IgD-negative memory B cell (primary cell): ENCODE measurements around the gene ERC2. TPM values are rescaled to one million over a fixed set of nuclear protein-coding genes. Genes with fewer than 3 reads are reported as not detected.

Source experiments
- H3K27ac Mint-ChIP-seq, 3 donors: one replicate each; pipeline ENCODE4 v1.8.0; 2020 to 2022; ENCODE audit warnings: mild to moderate bottlenecking in 3 of 3, mixed read lengths in 3 of 3, moderate library complexity in 1 of 3
- H3K27me3 Mint-ChIP-seq: one replicate; pipeline ENCODE4 v1.8.0; 2021; ENCODE audit warnings: mixed read lengths
- H3K36me3 Mint-ChIP-seq: one replicate; pipeline ENCODE4 v1.8.0; 2020; ENCODE audit warnings: mild to moderate bottlenecking, mixed read lengths
- H3K4me1 Mint-ChIP-seq, 3 donors: one replicate each; pipeline ENCODE4 v1.8.0; 2020 to 2022; ENCODE audit warnings: mixed read lengths in 3 of 3, mild to moderate bottlenecking in 1 of 3
- H3K4me3 Mint-ChIP-seq, 4 donors: one replicate each; pipeline ENCODE4 v1.8.0; 2020 to 2022; ENCODE audit warnings: mild to moderate bottlenecking in 4 of 4, mixed read lengths in 4 of 4, moderate library complexity in 3 of 4
- H3K9me3 Mint-ChIP-seq, 3 donors: one replicate each; pipeline ENCODE4 v1.8.0; 2020 to 2021; ENCODE audit warnings: mixed read lengths in 3 of 3, mild to moderate bottlenecking in 1 of 3
- polyA plus RNA-seq: library from polyadenylated mRNA; unstranded; fragments of 300-500 nt; fragmentation: Illumina TruSeq; gene quantifications from one replicate; pipeline ENCODE4 v1.2.3, GENCODE V29; 2021

The ERC2 gene
- polyA plus RNA-seq, 1 donor from 2014 or later, result not detected

DNA sequence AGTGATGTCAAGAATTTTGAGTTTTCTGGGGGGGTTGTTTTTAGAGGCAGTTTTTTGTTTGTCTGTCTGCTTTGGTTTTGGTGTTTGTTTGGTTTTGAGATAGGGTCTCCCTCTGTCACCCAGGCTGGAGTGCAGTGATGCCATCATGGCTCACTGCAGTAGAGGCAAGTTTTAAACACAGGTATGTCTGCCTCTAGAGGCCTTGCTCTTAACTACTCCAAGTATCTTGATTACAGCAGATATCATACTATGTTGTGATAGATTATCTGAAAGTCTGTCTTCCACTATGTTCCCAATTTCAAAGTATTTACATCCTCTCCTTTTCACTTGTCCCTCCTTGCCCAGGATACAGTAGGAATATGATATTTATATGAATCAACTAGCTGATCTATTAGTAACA, 57.7 kb downstream of the ERC2 start:
- H3K36me3 Mint-ChIP-seq, result no peaks in the 10 kb centered on the region
- H3K4me3 Mint-ChIP-seq, result no peak overlapping the region
- H3K9me3 Mint-ChIP-seq, result peaks cover 0 to 4% (median 0%) of the 10 kb centered on the region in 3 donors
- H3K27me3 Mint-ChIP-seq, result peaks cover 2% of the 10 kb centered on the region
- H3K4me1 Mint-ChIP-seq, result no peaks in the 10 kb centered on the region
- no peak overlapping the region for H3K27ac Mint-ChIP-seq

DNA sequence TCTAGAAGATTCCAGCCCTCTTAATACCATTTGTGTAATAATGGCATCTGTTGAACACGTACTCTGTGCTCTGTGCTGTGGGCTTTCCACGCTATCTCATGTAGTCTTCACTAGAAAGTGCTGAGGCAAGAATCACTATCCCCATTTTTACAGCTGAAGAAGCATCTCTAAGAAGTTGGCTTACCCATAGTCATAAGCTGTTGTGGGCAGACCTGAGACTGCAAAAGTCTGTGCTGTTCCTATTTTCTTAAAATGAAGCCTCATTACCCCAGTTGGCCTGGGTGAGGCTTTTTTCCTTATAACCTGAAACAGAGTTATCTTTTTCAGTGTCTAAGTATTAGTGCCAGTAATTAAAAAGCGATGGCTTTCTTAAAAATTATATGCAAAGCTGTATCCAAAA, 58.5 kb downstream of the ERC2 start:
- Mint-ChIP-seq H3K4me1 (no peaks in the 10 kb centered on the region), H3K9me3 (peaks cover 0 to 4% (median 0%) of the 10 kb centered on the region in 3 donors), H3K36me3 (no peaks in the 10 kb centered on the region), H3K4me3 (no peak overlapping the region), H3K27ac (no peak overlapping the region), H3K27me3 (peaks cover 3% of the 10 kb centered on the region)

DNA sequence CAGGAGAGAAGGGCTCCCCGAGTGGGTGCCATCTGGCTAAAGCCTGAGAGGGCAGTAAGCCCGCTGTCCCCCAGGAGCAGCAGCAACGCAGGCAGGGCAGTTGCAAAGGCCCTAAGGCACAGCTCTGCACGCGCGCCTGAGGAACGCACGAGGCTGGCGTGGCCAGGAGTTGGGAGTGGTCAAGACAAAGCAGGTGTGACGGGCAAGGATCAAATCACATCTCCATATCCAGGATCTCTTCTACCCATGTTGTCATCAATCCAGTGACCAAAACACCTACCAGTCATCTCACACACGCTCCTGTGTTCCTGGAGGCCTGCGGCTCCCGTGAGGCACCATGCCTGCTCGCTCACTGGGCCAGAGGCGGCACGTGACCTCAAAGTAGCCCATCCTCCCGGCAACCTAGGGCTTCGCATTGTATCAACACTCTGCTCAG, 59.5 kb downstream of the ERC2 start:
- Mint-ChIP-seq H3K27me3 (peaks cover 5% of the 10 kb centered on the region), H3K36me3 (no peaks in the 10 kb centered on the region), H3K27ac (no peak overlapping the region), H3K4me1 (no peaks in the 10 kb centered on the region), H3K9me3 (peaks cover 0 to 4% (median 0%) of the 10 kb centered on the region in 3 donors), H3K4me3 (no peak overlapping the region)

DNA sequence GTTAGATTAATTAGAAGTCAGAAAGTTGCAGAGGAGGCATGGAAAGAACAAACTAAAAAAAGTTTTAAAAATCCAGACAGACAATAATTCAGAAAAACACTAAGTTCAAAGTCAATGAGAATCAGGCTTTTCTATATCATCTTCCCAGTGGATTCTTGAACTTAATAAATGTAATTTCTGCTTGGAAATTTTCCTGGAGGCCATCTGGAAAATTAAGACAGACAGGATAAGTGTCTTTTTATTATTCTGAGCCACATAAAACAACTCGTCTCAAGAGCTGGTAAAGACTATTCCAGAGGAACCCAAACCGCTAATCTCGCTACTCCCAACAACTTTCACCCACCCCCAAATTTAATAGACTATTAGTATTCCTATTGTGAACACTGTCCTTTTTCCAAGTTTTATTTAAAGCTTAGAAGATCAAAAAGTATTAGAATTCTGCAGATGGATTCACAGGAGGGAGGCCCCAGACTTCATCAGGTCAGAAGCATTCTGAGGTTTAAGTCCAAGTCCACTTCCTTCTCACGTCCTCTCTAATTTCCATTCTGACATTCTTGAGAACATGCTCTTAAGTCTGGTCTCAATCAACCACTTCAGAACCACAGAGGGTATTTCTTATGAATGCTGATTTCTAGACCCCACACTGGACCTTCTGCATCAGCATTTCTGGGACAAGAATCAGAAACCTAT, 61.3 kb downstream of the ERC2 start:
- peaks cover 3% of the 10 kb centered on the region for H3K27me3 Mint-ChIP-seq
- H3K4me3 Mint-ChIP-seq, result no peak overlapping the region
- H3K4me1 Mint-ChIP-seq, result no peaks in the 10 kb centered on the region
- H3K27ac Mint-ChIP-seq, result no peak overlapping the region
- H3K9me3 Mint-ChIP-seq, result peaks cover 0 to 4% (median 0%) of the 10 kb centered on the region in 3 donors
- no peaks in the 10 kb centered on the region for H3K36me3 Mint-ChIP-seq

DNA sequence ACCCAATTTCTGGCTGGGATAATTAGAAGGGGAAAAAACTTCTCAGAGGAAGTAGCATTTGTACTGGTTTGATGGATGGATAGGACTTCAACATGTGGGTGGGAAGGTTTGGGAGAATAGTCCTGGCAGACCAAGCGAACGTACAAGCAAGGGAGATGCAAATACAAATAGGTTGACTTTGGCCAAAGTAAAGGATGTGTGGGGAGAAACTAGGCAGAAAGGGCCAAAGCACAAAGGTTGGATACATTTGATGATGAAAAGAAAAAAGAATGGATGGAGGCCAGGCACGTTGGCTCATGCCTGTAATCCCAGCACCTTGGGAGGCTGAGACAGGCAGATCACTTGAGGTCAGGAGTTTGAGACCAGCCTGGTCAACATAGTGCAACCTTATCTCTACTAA, 63.4 kb downstream of the ERC2 start:
- Mint-ChIP-seq H3K9me3 (peaks cover 0 to 7% (median 0%) of the 10 kb centered on the region in 3 donors), H3K27ac (no peak overlapping the region), H3K4me1 (no peaks in the 10 kb centered on the region), H3K36me3 (no peaks in the 10 kb centered on the region), H3K4me3 (peak overlapping the region in 1 of 4 donors; percentile 53), H3K27me3 (peaks cover 5% of the 10 kb centered on the region)

DNA sequence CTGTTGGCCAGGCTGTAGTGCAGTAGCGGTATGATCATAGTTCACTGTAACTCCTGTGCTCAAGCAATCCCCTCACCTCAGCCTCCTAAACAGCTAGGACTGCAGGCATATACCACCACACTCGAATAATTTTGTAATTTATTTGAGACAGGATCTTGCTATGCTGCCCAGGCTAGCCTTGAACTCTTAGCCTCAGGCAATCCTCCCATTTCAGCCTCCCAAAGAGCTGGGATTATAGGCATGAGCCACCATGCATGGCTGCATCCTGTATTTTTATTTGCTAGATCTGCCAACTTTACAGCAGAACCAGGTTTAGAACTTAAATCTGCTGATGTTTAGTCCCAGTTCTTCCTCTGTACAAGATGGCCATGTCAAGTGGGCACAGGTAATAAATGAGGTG, 69.6 kb downstream of the ERC2 start:
- no peaks in the 10 kb centered on the region for H3K4me1 Mint-ChIP-seq
- no peaks in the 10 kb centered on the region for H3K36me3 Mint-ChIP-seq
- peaks cover 0 to 4% (median 0%) of the 10 kb centered on the region in 3 donors for H3K9me3 Mint-ChIP-seq
- no peak overlapping the region for H3K27ac Mint-ChIP-seq
- no peak overlapping the region for H3K4me3 Mint-ChIP-seq
- H3K27me3 Mint-ChIP-seq, result peaks cover 7% of the 10 kb centered on the region

DNA sequence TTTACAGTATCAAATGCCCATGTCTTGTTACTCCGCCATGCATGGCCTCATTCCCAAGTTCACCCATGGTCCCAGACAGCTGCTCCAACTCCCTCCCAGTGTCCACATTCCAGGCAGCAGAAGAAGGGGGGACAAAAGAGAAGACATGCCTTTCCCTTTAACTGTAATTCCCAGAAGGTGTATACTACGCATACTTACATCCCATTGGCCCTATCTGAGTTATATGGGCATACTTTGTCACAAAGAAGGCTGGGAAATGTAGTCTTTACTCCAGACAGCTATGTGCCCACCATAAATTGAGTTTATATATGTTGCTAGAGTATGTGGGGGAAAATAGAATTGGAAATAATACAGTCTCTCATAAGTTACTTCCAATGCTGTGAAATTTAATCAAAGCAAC, 70.5 kb downstream of the ERC2 start:
- no peak overlapping the region for H3K4me3 Mint-ChIP-seq
- H3K4me1 Mint-ChIP-seq, result no peaks in the 10 kb centered on the region
- H3K27ac Mint-ChIP-seq, result no peak overlapping the region
- no peaks in the 10 kb centered on the region for H3K36me3 Mint-ChIP-seq
- H3K9me3 Mint-ChIP-seq, result peaks cover 0 to 4% (median 0%) of the 10 kb centered on the region in 3 donors
- peaks cover 8% of the 10 kb centered on the region for H3K27me3 Mint-ChIP-seq

DNA sequence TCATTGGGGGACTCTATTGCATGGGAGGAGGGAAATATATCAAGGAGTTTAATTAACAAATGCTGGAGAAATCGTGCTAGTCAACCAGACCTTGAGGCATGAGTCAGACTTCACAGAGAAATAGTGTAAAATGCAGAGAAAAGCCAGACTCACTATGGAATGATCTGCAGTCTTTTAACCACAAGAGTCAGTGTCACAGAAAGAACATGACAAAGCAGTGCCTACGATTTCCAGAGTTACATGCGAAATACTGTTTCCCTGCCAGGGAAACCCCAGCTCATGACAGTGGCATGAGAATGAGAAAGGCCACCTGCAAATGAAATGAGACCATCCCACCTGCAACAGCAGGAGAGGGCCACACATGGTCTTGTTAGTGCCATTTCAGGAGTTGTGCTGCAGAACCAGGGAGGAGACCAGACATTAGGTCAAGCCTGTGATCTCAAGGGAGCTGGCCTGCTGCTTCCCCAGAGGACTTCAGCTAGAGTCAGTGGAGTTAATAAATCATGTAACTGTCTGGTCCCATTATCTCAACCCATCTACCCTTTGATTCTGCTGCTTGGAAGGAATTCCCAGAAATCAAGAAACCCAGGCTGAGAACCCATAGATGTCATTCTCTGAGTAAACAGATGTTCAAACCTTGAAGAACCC, 79.0 kb downstream of the ERC2 start:
- H3K4me1 Mint-ChIP-seq, result no peaks in the 10 kb centered on the region
- no peak overlapping the region for H3K4me3 Mint-ChIP-seq
- no peaks in the 10 kb centered on the region for H3K36me3 Mint-ChIP-seq
- H3K9me3 Mint-ChIP-seq, result no peaks in the 10 kb centered on the region
- no peak overlapping the region for H3K27ac Mint-ChIP-seq
- peaks cover 5% of the 10 kb centered on the region for H3K27me3 Mint-ChIP-seq

DNA sequence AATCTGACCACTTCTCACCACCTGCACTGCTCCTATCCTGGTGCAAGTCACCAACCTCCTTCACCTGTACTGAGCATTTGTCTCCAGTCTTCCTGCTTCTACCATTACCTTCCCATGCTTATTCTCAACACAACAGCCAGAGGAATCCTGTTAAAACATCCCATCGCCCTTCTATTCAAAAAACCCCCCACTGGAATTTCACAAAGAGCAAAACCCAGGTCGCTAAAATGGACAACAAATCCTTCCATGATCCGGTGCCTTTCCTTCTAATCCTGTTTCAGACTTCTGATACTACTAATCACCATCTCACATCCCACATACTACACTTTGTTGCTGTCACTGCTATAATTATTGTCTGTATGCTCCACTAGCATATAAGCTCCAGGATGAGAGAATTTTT, 85.2 kb downstream of the ERC2 start:
- H3K27me3 Mint-ChIP-seq, result no peaks in the 10 kb centered on the region
- H3K4me3 Mint-ChIP-seq, result no peak overlapping the region
- no peaks in the 10 kb centered on the region for H3K36me3 Mint-ChIP-seq
- H3K4me1 Mint-ChIP-seq, result no peaks in the 10 kb centered on the region
- H3K27ac Mint-ChIP-seq, result no peak overlapping the region
- no peaks in the 10 kb centered on the region for H3K9me3 Mint-ChIP-seq

DNA sequence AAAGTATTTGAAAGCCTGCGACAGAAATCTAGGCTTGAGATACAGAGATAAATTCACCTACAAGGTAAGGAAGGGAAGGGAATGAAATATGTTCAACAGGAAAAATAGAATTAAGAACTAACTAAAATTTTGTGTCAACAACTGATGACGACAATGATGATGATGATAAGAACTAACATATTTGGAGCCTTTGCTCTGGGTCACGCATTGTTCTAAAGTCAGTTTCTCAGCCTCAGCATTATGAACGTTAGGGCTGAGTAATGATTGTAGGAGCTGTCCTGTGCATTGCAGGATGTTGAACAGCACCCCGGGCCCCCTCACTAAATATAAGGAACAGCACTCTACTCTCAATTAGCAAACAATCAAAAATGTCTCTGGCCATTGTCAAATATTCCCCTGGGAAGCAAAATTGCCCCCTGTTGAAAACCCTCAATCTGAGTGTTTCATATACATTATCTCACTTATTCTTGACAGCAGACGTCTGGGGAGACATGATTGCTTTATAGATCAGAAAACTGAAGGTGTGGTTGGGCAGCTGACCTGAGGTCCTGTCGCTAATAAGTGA, 88.5 kb downstream of the ERC2 start:
- Mint-ChIP-seq H3K36me3 (peaks cover 5% of the 10 kb centered on the region), H3K27me3 (no peaks in the 10 kb centered on the region), H3K9me3 (peaks cover 4 to 10% (median 8%) of the 10 kb centered on the region in 3 donors), H3K27ac (no peak overlapping the region), H3K4me3 (no peak overlapping the region), H3K4me1 (no peaks in the 10 kb centered on the region)

DNA sequence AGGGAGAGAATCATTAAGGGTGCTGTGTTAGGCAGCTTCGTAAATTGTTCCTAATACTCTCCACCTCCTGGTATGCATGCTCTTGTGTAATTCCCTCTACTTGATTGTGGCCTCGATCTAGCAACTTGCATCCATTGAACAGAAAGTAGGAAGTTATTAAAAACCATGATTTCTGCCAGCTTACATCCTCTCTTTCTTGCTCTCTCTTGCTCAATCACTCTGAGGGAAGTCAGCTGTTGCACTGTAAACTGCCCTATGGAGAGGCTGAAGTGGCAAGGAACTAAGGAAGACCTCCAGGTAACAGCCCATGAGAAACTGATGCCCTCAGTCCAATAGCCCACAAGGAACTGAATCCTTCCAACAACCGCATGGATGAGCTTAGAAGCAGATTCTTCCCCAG, 92.6 kb downstream of the ERC2 start:
- peaks cover 4 to 10% (median 8%) of the 10 kb centered on the region in 3 donors for H3K9me3 Mint-ChIP-seq
- H3K36me3 Mint-ChIP-seq, result peaks cover 5% of the 10 kb centered on the region
- no peaks in the 10 kb centered on the region for H3K27me3 Mint-ChIP-seq
- peak overlapping the region in 1 of 4 donors; percentile 19 for H3K4me3 Mint-ChIP-seq
- no peak overlapping the region for H3K27ac Mint-ChIP-seq
- H3K4me1 Mint-ChIP-seq, result no peaks in the 10 kb centered on the region

DNA sequence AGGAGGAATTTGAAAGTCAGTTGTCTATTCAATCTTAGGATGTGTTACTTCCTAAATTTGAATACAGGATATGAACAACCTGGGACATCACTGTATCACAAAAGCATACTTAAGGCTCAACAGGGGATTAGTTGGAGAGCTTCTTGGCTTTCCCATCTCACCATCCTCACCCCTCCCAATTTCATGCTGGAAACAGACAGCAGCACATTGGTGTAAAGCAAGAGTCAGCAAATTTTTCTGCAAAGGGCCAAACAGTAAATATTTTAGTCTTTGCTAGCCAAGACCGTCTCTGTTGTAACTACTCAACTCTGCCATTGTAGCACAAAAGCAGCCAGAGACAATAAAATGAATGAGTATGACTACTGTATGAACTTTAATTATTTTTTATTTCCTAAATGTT, 94.9 kb downstream of the ERC2 start:
- H3K27ac Mint-ChIP-seq, result no peak overlapping the region
- H3K4me3 Mint-ChIP-seq, result no peak overlapping the region
- H3K9me3 Mint-ChIP-seq, result peaks cover 4 to 10% (median 8%) of the 10 kb centered on the region in 3 donors
- peaks cover 0 to 2% (median 0%) of the 10 kb centered on the region in 3 donors for H3K4me1 Mint-ChIP-seq
- no peaks in the 10 kb centered on the region for H3K27me3 Mint-ChIP-seq
- H3K36me3 Mint-ChIP-seq, result peaks cover 5% of the 10 kb centered on the region

DNA sequence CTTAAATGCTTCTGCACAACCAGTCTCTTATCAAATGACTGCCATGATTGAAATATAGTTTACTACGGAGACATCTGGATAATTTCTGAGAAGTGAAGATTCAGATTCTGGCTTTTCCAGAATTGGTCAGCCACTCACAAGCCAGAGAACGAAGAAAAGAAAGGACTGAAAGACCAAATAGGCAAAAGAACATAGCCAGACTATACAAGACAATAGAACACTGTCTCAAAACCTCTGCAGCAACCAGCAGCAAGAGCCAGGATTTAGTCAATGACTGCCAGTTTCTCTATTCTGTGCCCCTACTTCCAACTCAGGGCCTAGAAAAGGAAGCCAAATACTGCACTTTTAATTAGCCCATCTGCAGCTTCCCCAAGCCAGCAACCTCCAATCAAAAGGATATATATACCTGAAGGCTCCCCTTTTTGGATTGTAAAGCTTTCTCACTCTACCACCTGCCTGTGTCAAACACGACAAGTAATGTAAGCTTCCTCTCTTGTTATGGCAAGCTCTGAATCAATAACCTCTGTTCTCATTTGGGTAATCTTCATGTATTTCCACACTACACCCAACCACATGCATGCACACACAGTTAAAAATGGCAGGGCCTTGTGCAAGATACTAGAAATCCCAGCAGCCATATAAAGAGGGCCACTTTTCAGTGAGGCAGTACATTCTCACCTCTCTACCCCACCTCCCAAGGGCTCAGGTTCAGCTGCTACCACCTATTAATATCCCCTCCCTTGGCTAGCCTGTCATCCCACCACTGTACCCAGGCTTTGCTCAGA, 97.1 kb downstream of the ERC2 start:
- Mint-ChIP-seq H3K9me3 (peaks cover 3 to 6% (median 3%) of the 10 kb centered on the region in 3 donors), H3K27ac (no peak overlapping the region), H3K4me1 (peaks cover 0 to 2% (median 0%) of the 10 kb centered on the region in 3 donors), H3K27me3 (no peaks in the 10 kb centered on the region), H3K4me3 (no peak overlapping the region), H3K36me3 (peaks cover 5% of the 10 kb centered on the region)

DNA sequence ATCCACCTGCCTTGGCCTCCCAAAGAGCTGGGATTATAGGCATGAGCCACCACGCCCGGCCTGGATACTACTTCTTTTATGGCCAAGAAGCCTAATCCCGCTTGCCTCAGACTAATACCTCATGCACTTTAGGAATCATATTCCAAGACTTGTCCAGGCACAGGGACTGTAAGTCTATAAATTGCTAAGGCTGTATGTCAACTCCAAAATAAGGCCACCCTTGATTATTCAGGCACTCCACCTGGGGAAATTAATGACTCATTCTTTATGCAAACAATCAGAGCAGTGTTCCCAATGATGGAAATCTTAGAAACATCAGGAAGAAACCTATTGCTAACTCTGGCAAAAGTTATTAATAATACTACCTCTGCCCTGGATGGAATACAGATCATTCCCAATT, 98.4 kb downstream of the ERC2 start:
- H3K4me1 Mint-ChIP-seq, result peaks cover 0 to 2% (median 0%) of the 10 kb centered on the region in 3 donors
- no peaks in the 10 kb centered on the region for H3K36me3 Mint-ChIP-seq
- no peaks in the 10 kb centered on the region for H3K27me3 Mint-ChIP-seq
- H3K4me3 Mint-ChIP-seq, result no peak overlapping the region
- peaks cover 0 to under 1% (median 0%) of the 10 kb centered on the region in 3 donors for H3K9me3 Mint-ChIP-seq
- H3K27ac Mint-ChIP-seq, result no peak overlapping the region

DNA sequence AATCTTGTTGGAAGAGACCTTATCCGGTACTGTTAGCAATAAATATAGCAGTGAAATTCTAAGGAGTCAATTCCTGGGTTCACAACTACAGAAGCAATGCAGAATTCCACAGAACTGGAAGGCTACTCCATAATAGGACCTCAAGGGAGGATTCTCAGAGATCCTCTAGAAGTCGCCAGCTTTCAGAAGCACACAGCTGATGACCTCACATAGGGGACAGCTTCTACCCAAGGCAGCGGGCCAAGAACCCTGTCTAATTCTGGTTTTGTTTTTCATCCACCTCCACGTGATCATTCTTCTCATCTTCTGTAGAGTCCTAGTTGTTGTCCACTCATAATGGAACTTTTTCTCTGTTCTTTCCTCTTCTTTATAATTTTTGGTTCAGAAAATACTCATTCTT, 99.4 kb downstream of the ERC2 start:
- Mint-ChIP-seq H3K9me3 (no peaks in the 10 kb centered on the region), H3K27me3 (no peaks in the 10 kb centered on the region), H3K27ac (no peak overlapping the region), H3K4me1 (peaks cover 0 to 2% (median 0%) of the 10 kb centered on the region in 3 donors), H3K36me3 (no peaks in the 10 kb centered on the region), H3K4me3 (no peak overlapping the region)
